Left forelimb (tissue), 1 donor: ENCODE data around the gene CPNE4.
"Not testable (repeated sequence)": the region's sequence is repeated elsewhere in the genome, so short reads cannot be mapped to it uniquely, and the experiment has no call there.

Source experiments
- DNase-seq: peaks from one replicate; pipeline ENCODE4 v3.0.0-alpha.2; 2018; ENCODE audit warnings: low spot score

The CPNE4 gene

DNA sequence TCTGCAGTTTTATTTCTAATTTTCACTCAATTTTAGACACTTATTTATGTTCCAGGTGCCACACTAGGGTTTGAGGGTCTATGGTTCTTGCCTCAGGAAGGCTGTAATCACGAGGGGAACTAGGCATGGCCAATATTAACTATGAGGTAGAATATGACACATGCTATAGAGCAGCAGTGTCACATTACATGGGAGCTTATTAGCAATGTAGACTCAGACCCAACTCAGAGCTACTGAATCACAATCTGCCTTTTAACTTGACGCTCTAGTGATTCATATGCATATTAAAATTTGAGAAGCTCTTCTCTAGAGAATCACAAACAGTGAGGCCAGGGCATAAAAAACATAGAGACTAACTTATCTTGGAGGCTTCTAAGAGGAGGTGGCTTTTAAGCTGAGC, 499.2 kb downstream of the CPNE4 start:
- DNase-seq: no peak

DNA sequence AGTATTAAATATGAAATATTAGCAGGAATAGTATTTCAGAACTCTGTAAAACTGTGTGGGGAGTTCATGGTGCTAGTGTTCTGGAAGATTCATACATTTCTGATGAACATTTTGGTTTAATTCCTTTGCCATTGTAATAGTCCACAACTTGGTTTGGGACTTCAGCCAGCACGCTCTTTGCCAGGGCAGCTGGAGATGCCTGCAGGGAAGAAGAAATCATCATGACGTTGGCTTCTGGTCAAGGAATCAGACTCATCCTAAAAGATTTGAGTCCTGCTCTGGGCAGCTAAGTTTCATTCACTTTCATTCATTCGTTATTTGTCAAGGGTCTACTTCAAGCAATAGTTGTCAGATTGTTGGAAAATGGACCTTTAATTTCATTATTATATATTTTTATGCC, 499.7 kb downstream of the CPNE4 start:
- no peak for DNase-seq

DNA sequence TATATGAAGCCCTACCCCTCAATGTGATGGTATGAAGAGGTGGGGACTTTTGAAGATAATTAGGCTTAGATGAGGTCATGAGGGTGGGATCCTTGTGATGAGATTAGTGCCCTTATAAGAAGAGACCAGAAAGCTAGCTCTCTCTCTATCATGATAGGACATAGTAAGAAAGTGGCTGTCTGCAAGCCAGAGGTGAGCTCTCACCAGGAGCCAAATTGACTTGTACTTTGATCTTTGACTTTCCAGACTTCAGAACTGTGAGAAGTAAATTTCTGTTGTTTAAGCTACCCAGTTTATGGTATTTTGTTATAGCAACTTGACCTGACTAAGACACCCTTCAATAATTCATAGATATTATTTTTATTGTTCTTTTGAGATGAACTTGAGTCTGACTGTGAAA, 502.2 kb downstream of the CPNE4 start:
- DNase-seq: no peak

DNA sequence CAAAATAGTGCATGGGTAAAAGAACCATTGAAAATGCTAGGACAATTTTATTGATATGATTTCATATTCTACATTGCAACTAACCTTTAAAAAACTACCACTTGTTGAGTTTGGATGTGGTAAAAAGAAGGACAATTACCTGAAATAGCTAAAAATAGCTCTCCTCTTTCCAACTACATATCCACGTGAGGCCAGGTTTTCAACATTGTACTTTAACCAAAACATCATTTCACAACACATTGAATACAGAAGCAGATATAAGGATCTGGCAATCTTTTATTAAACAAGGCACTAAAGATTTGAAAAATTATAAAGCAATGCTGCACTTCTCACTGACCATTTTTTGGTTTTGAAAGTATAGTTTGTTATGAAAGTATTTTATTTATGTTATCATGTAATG, 504.0 kb downstream of the CPNE4 start:
- no peak for DNase-seq

DNA sequence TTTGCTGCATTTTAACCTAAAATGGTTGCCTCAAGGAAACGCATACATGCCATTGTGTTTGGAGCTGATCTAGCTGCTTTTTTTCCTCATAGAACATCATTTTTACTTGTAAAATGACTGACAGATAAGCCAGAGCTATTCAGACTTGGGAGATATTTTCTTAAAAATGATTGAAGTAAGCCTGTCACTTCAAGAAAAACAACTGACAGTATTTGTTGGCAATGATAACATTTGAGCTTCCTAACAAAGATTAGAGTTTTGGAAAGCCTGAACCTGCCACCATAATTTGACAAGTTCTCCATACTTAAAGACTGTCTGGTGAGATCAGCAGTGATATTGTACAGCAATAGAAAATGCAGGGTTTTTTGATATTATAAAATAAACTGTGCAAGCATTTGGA, 504.4 kb downstream of the CPNE4 start:
- DNase-seq: no peak

DNA sequence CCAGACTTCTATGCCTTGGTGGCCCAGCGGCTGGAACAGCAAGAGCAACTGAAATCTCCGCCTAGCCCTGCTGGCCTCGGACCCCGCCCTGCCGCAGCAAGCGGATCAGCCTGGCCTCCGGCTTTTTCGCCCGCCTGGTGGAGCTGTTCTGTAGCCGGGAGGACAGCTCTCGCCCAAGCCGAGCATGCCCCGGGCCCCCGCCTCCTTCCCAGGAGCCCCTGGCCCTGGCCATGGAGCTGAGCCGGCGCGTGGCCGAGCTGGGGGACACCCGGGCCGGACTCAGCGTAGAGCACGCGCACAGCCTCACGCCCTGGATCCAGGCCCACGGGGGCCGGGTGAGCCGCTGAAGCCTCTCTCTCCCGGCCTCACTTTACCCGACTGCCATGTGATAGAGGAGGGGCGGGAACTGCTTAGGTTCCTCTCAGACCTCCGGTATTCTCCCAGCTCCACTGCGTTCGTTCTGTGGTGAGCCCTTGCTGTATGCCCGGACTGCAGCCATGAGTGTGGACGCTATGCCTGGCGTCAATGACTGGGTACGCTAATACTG, 507.9 kb downstream of the CPNE4 start:
- peak; percentile 77 for DNase-seq

DNA sequence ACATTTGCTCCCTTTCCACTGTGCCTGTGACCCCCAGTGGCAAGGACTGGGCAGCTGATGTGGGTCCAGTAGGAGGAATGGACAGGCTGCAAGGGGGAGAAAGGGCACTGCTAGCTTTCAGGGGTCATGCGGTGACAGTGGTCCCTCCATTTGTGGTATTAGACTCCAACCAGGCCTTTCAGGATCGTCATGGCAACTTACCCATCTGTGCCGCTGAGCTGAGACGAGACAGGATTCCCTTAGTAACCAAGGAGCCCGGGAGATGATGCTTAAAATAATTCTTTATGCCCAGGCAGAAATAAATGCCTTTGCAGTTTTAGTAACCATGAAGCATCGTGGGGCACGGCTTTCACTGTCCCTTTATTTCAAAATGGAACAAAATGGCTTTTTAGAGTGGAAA, 516.1 kb downstream of the CPNE4 start:
- no peak for DNase-seq

DNA sequence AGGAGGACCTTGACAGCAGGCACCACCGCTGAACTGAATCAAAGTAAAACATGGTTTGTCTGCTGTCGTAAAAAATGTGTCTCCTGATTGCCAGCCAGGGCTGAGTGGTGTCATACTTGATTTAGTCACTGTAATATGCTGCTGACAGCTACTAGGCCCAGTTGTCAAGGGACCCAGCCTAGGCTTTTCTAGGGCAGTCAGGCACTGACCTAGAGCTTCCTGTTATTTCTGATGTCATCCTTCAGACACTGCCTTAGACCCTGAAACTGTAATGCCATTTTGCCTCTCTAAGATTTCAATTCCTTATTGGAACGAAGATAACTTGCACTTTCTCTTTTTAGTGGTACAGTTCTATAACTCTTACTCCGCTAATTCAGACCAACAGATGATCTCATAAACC, 529.4 kb downstream of the CPNE4 start:
- DNase-seq: no peak

DNA sequence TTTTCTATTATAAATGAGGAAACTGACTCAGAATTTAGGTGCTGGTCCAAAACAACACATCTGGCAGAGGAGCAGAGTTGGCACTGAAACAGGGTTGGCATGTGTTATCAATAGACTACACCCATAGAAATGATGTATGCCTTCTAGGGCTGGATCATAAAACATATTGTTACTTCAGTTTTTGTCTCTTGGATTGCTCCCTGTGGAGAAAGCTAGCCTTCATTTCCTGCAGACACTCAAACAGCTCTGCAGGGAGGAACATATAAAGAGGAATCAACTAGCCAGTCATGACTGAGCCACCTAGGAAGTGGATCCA, 531.5 kb downstream of the CPNE4 start:
- DNase-seq: no peak

DNA sequence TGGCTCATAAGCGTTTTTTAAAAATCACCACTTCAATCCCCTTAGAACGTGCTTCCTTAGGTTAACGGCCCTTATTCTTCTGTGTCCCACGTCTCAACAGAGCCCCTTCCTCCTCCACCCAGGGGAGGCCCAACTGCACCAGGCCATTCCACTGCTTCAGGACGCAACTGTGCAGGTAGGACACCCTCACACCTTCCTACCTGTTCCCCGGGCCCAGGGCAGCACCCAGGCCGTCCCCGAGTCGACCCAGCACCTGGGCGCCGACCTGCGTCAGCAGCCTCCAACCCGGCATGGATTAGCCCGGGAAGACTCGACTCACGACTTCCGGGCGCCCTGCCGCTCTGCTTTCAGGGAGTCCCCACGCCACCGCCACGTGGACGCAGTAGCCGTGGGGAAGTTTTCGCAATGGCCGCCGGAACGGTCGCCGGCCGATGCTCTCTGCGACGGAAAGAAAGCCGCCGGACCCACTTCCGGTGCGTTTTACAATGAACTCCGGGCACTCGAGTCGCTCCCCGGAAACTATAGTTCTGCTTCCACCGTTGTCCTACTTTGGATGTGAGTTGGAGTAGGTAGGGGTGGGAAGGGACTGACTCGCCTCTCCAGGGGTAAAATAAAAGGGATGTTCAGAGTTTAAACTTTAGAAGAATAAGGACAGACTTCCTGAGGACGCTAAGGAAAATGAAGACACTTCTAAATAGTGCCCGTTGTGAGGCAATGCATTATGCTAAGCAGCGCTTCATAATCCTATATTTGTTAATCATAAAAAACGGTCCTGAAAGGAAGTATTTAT, 532.1 kb downstream of the CPNE4 start, which contains the start of gene MRPL3:
MRPL3 (minus strand) TSS at position 442 of the 790 bp plus-strand sequence; CDS start at position 292, 150 bp downstream.
- DNase-seq: peak; percentile 90

DNA sequence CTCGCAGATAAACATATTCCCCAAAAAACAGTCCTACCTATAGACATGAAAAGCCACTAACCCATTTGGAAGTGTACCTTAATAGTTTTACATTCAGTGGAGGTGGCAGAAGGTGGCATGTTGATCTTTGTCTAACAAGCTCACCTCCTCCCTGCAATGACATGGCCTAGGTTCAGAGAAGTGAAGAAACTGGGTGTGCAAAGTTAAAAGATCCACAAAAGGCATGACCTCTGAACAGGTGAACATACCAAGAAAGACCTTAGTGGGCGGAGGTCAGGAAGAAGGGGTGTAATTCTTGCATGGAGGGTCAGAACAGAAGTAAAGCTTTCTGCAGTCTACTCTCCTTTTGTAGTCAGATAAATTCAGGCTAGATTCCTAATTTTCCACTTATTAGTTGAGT, 532.9 kb downstream of the CPNE4 start:
- DNase-seq: no peak

DNA sequence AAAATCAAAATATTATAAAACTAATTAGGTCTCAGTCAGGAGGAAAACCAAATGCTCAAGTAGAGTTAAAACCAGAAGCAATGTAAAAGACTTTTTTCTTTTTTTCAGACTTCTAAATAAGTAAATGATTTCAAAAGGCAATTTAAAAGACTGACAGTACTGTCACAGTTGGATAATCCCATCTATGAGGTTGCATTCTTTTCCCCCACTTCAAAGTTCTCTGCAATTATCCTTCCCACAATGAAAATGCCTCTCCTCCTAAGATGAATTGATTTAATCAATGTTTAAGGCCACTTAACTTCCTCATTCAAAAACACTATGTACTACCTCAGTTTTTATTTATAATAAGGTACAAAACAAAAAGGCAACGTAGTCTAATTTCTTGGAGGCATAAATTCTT, 540.1 kb downstream of the CPNE4 start:
- no peak for DNase-seq

DNA sequence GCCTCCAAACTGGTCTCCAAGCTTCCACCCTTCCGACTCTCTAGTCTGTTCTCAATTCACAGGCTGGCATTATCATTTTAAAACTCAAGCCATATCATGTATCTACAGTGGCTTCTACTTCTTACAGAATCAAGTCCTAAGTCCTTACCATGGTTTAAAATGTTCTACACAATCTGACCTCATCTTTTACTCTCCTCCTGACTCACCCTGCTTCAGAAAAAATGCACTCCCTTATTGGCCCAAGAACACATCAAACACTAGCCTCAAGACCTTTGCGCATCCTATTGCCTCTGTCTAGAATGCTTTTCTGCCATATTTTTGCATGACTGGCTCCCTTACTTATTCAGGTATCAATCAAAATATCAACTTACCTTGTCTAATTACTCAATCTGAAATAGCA, 543.0 kb downstream of the CPNE4 start:
- no peak for DNase-seq

DNA sequence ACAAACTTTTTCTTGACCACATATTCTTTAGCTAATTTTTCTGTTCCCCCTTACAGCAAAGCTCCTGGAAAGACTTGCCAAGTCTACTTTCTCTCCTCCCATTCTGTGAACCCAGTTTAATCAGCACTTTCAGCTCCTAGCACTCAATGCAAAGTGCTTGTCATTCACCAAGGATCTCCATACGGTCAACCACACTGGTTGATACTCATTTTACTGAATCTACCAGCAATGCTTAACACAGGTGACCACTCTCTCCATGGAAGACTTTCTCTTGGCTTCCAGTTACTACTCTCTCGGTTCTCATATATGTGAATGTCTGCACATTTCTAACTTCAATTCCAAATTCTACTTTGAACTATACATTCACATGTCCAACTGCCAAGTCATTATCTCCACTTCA, 543.7 kb downstream of the CPNE4 start:
- DNase-seq: no peak

DNA sequence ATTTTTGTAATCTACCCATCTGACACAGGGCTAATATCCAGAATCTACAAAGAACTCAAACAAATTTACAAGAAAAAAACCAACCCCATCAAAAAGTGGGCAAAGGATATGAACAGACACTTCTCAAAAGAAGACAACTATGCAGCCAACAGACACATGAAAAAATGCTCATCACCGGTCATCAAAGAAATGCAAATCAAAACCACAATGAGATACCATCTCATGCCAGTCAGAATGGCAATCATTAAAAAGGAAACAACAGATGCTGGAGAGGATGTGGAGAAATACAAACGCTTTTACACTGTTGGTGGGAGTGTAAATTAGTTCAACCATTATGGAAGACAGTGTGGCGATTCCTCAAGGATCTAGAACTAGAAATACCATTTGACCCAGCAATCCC, 548.3 kb downstream of the CPNE4 start:
- not testable (repeated sequence) for DNase-seq

DNA sequence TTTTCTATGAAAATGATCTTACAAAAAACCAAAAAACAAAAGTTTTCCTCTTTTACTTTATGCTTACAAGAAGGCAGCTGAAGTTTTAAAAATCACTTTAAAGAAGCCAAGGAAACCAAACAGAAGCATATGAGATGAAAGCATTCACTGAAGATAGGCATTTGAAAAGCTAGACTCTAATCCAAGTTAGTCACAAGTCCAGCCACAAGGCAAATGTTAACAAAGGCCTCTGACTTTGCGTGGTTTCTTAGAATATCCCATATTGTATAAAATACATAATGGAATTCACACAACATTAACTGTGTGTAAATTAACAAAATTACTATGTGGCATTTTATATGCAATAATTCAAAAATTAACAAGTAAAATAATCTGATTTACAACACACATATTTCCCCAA, 549.7 kb downstream of the CPNE4 start:
- no peak for DNase-seq

DNA sequence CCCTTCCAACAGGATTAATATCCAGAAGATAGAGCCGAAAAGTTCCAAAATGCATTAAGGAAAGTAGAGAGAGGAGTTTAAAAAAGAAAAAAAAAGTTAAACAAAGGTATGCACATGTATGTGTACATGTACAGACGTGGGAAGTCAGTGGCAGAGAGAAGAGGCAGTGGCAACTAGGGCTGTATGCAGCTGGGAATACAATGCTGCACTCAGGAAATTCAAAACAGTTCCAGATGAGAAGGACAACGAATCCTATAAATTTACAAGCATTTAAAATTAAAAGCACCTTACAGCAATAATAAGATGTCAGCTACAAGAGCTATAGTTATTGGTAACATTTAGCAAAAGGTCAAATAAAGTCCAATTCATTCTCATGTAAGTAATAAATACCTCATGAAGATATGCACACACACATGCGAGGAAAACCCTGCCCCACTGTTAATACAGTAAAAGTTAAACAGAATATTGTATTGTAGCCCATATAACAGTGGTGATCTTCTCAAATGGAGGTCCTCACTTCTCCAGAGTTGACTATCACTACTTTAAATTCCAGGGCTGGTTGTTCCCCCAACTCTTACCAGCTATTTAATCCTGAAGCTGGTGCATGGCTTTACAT, 550.2 kb downstream of the CPNE4 start:
- no peak for DNase-seq
